Stomach (tissue), 4 donors: ENCODE results near the gene MEG3.

Experiments
- POLR2AphosphoS5 ChIP-seq, 3 donors: sonication (generic); formaldehyde crosslinking; IDR thresholded peaks; one replicate each; pipeline ENCODE4 v1.6.1; 2016; ENCODE audit warnings: antibody characterized with exemption in 3 of 3
- TF ChIP-seq, protein P1 (sequence below), 7 experiments: fragments of 450-650 bp in 4 of 7; fragments of 200-600 bp in 3 of 7; sonication (generic) in 3 of 7; IDR thresholded peaks; one replicate each; pipeline ENCODE4 v1.5.1; 2016 to 2019; ENCODE audit warnings: antibody characterized with exemption in 7 of 7, control low read depth in 2 of 7, mild to moderate bottlenecking in 1 of 7

DNA sequence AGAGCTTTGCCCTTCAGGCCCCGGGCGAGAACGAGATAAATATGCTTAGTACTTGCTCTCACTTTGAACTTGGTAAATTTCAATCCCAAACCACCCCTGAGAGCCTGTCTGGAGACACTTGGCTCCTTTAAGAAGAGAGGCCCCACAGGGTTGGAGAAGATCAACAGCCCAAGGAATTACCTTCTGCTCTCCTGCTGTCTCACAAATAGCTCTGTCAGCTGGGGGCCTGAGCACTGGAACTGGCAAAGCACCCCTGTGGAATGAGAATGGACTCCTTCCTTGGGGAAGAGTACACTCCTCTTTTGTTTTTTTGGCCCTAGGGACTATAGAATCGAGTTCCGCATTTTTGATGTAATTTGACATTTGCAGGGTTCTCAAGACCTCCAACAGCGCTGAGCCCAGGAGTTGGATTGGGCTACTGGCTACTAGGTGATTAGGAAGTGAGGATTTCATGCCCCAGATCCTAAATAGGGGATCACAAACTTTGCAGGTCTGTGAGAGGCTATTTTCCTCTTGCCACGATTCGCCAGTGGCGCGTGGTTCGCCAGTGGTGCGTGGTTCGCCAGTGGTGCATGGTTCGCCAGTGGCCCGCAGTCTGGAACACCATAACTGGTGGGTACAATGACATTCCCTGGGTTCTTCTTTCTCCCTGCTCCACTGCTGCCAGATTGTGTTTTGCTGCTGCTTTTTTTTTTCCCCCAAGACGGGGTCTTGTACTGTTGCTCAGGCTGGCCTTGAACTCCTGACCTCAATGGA is 17.8 kb upstream of the MEG3 start:
- TF ChIP-seq POLR2AphosphoS5 (IDR thresholded peaks at IDR 0.05), result no peak
- TF ChIP-seq, protein P1, sequence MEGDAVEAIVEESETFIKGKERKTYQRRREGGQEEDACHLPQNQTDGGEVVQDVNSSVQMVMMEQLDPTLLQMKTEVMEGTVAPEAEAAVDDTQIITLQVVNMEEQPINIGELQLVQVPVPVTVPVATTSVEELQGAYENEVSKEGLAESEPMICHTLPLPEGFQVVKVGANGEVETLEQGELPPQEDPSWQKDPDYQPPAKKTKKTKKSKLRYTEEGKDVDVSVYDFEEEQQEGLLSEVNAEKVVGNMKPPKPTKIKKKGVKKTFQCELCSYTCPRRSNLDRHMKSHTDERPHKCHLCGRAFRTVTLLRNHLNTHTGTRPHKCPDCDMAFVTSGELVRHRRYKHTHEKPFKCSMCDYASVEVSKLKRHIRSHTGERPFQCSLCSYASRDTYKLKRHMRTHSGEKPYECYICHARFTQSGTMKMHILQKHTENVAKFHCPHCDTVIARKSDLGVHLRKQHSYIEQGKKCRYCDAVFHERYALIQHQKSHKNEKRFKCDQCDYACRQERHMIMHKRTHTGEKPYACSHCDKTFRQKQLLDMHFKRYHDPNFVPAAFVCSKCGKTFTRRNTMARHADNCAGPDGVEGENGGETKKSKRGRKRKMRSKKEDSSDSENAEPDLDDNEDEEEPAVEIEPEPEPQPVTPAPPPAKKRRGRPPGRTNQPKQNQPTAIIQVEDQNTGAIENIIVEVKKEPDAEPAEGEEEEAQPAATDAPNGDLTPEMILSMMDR (IDR thresholded peaks at IDR 0.05), result no peak
